ENCODE measurements around the gene HSBP1. TPM values are rescaled to one million over a fixed set of nuclear protein-coding genes. Genes with fewer than 3 reads are reported as not detected.
A peak's percentile ranks its signal among the peaks of the same experiment; 100 is the strongest.

The HSBP1 gene
- 10 to 100 TPM; 91.0 to 91.9 TPM for total RNA-seq
- long read RNA-seq, full-length matches to known transcripts = 220 of 223 reads
- long read RNA-seq, partial matches to known transcripts = 1 of 223 reads
- long read RNA-seq, other reads (novel, unspliced or antisense) = 2 of 223 reads

DNA sequence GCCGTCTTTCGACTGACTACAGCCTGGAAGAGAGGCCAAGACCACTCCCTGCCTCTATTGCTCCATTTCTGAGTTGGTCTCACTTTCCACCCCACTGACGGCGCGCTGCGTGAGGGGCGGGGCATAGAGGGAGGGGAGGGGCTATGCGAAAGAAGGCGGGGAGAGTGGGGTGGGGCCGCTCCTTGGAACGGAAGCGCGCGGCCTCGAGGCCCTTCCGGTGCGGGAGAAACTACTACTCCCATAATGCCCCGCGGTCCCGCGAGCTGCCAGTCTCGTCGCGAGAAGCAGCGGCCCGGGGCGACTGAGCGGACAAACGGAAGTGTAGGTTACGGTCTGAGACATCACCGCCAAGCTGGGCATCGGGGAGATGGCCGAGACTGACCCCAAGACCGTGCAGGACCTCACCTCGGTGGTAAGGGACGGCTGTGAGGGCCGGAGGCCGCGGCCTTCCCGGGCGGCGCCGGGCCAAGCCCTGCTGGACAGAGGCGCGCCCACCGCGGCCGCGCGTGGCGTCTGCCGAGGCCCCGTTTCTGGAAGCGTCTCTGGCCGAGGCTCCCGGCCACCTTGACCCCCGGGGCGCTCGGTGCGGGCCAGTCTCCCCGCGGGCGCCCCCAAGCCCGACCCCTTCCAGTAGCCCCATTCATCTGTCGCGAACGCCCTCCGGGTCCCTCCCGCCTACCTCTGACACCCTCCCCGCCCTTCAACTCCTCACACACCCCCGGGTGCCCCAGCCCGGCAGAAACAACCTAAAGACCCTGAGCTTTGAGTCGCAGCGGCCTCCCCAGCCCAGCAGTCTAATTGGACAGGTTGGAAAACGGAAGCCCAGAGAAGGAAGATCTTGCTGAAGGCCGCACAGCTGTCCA, at the start of gene HSBP1:
Gene HSBP1, plus strand, starts transcription at position 269 of the 863 bp plus-strand sequence. Its CDS starts 99 bp downstream, at position 368.
- intact Hi-C loops (cut with DNase I, micrococcal nuclease) = no loop called here
- ATAC-seq (peak; percentile 98), DNase-seq (peak; percentile 95 to 98)

GRCh38 chr16:83762141-83762991, 45.4 kb upstream of the HSBP1 start:
- intact Hi-C loops (cut with DNase I, micrococcal nuclease) = no loop called here
- ATAC-seq = no peak
- no peak for DNase-seq

DNA sequence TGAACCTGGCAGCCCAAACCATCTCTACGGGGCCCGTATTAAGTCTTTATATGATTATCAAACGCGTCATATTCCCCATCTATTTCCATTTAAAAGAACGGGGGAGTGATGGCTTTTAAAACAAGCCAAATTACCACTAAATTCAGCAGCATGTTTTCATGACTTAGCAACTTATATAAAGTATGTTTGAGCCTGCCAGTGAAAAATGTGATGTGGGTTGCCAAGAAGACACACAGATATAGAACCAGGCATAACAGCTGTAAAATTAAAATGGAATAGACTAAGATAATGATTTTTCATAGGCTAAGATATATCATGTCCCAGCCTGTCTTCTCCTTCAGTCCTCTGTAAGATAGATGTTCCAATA, 44.8 kb upstream of the HSBP1 start:
- no peak for DNase-seq
- intact Hi-C loops (cut with DNase I, micrococcal nuclease) = no loop called here

DNA sequence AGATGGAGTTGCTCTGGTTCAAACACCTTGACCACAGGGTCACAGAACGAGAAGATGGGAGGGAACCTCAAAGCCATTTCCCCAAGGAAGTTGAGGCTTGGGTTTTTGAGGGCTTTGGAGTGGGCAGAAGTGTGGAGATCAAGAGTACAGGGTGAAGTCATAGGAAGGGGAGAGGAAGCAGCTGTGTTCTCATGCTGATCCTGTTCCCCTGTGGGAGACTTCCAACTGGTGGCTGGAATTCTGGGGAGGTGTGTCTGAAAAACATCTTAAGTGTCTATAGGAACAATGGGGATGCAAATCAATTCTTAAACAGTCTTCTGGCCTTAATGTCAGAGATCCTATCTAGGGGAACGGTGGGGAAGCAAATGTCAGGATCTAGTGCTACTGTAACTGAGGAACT, 38.8 kb upstream of the HSBP1 start:
- no peak for ATAC-seq
- intact Hi-C loops (cut with DNase I, micrococcal nuclease) = no loop called here
- no peak for DNase-seq

More for the DNA sequence above, 44.8 kb upstream of the HSBP1 start:
- no peak for ATAC-seq

- ATAC-seq = no peak
- no peak for DNase-seq
- intact Hi-C loops (cut with DNase I, micrococcal nuclease) = no loop called here
Observed at GRCh38 chr16:83769397-83770008, 38.3 kb upstream of the HSBP1 start.

DNA sequence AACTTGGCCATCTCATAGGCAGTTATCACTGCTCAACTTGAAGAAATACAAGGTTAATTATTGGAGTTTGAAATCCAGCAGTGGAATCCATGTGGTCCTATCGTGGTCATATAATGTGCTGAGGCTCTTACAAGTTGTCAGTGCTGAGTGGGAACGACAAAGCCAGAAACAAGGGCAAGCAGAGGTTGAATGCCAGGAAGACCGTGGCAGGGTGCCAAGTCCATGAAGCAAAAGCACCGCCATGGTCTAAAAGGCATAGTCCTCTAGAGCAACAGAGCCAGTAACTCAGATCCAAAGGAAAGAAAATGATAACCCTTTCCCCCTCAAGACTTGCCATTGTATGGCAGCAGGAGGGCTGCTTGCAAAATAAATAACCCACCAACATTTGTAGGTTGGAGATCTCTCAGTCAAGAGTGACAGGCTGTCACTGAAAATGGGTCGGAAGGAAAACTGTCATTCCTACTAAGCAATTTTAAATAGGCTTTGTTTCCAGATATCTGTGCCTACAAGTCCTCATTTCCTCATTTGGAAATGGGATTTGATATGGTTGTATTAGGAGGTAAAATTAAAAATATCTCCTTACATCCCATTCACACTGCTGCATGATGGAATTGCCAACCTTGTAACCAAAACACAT, 36.4 kb upstream of the HSBP1 start:
- intact Hi-C loops (cut with DNase I, micrococcal nuclease) = no loop called here
- DNase-seq (peak in 1 of 2 donors; percentile 10), ATAC-seq (no peak)

GRCh38 chr16:83772806-83773205, 35.0 kb upstream of the HSBP1 start:
- no peak for DNase-seq
- ATAC-seq = no peak
- intact Hi-C loops (cut with DNase I, micrococcal nuclease) = no loop called here

DNA sequence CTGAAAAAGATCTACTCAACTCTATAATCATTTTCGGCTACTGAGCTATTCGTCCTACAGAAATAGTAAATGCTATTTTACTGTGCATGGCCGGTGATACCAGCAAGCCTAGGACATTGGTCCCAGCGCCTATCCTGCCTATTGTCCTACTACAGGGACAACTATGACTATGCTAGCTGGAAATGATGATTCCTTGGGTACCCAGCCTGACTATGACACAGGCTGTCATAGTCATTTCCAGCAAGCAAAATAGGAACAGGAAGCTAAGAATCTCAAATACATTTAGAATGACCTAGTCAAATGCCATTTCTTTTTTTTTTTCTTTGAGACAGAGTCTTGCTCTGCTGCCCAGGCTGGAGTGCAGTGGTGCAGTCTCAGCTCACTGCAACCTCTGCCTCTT, 33.7 kb upstream of the HSBP1 start:
- intact Hi-C loops (cut with DNase I, micrococcal nuclease) = no loop called here
- no peak for DNase-seq
- ATAC-seq = no peak

DNA sequence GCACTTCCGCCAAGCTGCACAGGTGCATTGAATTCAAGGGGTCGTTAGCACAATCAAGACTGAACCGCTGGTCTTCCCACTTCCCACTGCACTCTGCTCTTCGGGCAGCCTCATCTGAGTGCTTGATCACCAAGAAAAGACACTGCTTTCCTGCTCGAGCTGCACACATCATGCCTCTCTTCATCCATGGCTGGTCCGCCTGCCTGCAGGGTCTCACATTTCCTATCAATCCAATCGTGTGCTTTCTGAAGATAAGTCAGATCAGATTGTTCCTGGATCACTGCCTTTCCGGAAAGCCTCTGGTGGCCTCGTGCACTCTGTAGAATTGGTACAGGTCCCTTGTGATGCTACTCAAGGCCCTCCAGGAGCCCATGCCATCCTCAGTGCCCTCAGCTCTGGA, 30.8 kb upstream of the HSBP1 start:
- ATAC-seq (no peak), DNase-seq (no peak)
- intact Hi-C loops (cut with DNase I, micrococcal nuclease) = no loop called here

DNA sequence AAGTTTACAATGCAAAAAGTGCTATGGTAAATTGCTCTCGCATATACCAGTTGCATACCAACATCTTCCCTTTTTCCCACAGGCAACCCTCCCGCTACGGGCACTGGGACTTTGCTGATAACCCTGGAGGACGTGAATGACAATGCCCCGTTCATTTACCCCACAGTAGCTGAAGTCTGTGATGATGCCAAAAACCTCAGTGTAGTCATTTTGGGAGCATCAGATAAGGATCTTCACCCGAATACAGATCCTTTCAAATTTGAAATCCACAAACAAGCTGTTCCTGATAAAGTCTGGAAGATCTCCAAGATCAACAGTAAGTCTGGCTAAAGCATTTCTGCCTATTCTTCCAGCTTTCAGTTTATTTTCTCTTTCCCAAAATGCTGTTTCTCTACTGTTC, 27.9 kb upstream of the HSBP1 start:
- intact Hi-C loops (cut with DNase I, micrococcal nuclease) = no loop called here
- DNase-seq = no peak
- no peak for ATAC-seq

DNA sequence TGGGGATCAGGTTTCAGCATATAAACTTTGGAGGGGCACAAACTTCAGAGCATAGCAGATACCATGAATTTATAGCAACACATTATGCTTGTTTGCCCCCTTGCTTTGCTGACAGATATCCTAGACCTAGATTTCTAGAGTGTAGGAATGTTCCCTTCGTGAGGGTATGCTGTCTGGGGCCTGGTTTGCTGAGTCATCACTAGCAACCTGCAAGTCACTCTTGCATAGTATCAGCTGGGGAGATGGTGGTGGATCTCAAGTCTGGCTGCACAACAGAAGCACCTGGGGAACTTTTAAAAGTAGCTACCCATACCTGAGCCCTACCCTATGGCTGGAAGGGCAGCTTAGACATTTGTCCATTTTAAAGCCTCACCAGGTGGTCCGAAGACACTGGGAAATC, 22.3 kb upstream of the HSBP1 start:
- no peak for DNase-seq
- intact Hi-C loops (cut with DNase I, micrococcal nuclease) = no loop called here
- no peak for ATAC-seq

GRCh38 chr16:83789642-83790401, 18.0 kb upstream of the HSBP1 start:
- ATAC-seq (no peak), DNase-seq (no peak)
- intact Hi-C loops (cut with DNase I, micrococcal nuclease) = no loop called here

- no peak for DNase-seq
- ATAC-seq = no peak
- intact Hi-C loops (cut with DNase I, micrococcal nuclease) = no loop called here
Observed at GRCh38 chr16:83791916-83792315, 15.9 kb upstream of the HSBP1 start.

- intact Hi-C loops (cut with DNase I, micrococcal nuclease) = no loop called here
- DNase-seq (no peak), ATAC-seq (no peak)
Observed at GRCh38 chr16:83792391-83792790, 15.4 kb upstream of the HSBP1 start.

DNA sequence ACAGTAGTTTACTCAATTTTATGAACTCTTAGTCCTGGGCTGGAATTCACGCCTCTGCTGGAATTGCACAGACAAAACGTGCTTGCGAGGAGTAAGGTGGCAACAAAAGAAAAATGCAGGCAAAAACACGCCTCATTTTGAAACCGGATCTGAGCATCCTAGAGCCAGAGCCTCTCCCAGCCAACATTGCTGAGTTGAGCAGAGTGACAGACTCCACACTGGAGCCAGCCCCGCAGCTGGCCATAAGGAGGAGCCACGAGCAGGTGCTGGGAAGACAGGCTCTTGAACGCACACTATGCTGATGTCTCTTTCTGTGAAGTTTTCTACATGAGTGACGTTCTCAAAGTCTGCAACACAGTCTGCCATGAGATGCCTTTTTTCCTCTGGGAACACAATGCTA, 14.6 kb upstream of the HSBP1 start:
- ATAC-seq (no peak), DNase-seq (no peak)
- intact Hi-C loops (cut with DNase I, micrococcal nuclease) = no loop called here

GRCh38 chr16:83794860-83795554, 12.8 kb upstream of the HSBP1 start:
- intact Hi-C loops (cut with DNase I, micrococcal nuclease) = no loop called here
- DNase-seq = no peak
- no peak for ATAC-seq

GRCh38 chr16:83797013-83797412, 10.8 kb upstream of the HSBP1 start:
- intact Hi-C loops (cut with DNase I, micrococcal nuclease) = no loop called here
- ATAC-seq (peak; percentile 82), DNase-seq (peak in 1 of 2 donors; percentile 15)

GRCh38 chr16:83799336-83799735, 8.4 kb upstream of the HSBP1 start:
- intact Hi-C loops (cut with DNase I, micrococcal nuclease) = no loop called here
- ATAC-seq (no peak), DNase-seq (no peak)

Measured in left colon (tissue), 2 donors.